ENCODE measurements around the gene SYT7.

The SYT7 gene

DNA sequence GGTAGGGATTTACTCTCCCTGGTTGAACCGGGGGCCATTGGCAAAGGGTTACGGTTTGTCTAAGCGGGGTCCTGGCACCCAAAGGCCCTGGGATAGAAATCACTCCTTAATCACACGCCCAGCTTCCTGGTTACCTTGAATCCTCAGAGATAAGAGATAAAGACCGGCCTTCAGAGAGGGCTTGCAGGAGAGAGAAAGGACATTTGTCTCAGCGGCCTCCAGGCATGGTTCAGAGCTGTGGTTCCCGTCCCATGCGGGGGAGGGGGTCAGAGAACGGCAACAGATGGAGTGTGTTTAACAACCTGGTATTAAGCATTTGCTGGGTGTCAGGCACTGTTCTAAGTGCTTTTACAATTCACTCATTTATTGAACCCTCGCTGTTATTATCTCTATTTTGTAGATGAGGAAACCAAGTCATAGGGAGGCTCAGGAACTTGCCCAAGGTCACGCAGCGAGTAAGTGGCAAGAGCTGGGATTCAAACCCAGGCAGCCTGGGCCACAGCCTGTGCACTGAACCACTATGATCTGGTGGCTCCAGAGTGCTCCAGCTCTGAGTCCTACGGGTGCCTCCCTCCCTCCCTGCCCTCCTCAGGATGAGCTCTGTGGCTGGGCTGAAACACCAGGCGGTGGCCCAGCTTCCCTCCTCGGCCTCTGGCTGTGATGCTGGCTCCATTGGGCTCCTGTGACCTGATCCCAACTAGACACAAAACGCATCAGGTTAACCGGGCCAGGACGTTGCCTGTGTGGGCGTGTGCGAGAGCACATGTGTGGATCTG lies 53.7 kb downstream of the SYT7 start:
- no peak for DNase-seq (ENCODE audit: insufficient read length, low spot score)
- TF ChIP-seq POLR2AphosphoS5 (IDR thresholded peaks at IDR 0.05; ENCODE audit: low read depth, low read length) (no peak), POLR2A (IDR thresholded peaks at IDR 0.05; ENCODE audit: low read depth, low read length) (no peak), PAX5 (IDR thresholded peaks at IDR 0.05; ENCODE audit: insufficient read depth, low read length, severe bottlenecking) (no peak), TAF1 (IDR thresholded peaks at IDR 0.05; ENCODE audit: low read depth, low read length) (no peak), SPI1 (IDR thresholded peaks at IDR 0.05; ENCODE audit: low read depth, low read length) (no peak), POU2F2 (IDR thresholded peaks at IDR 0.05; ENCODE audit: low read depth, low read length) (no peak)
- FAIRE-seq = no peak

DNA sequence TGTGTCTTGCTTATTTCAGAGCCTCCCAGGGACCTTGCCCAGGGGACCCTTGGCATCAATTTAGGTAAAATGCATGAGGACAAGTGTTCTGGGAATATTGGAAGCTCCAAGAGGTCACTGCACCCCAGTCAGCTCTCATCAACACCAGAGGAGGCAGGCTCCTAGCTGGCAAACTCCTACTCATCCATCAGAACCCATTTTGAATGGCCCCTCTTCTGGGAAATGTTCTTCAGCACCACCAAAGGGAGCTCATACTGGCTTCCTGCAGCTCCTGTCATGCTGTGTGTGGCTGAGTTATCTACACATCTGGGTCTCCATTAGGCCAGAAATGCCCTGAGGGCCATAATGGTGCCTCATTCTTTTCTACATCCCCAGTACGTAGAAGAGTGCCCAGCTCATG lies 54.6 kb downstream of the SYT7 start:
- no peak for DNase-seq (ENCODE audit: insufficient read length, low spot score)
- FAIRE-seq = no peak
- TF ChIP-seq POU2F2 (IDR thresholded peaks at IDR 0.05; ENCODE audit: low read depth, low read length) = no peak
- TF ChIP-seq POLR2AphosphoS5 (IDR thresholded peaks at IDR 0.05; ENCODE audit: low read depth, low read length) = no peak

DNA sequence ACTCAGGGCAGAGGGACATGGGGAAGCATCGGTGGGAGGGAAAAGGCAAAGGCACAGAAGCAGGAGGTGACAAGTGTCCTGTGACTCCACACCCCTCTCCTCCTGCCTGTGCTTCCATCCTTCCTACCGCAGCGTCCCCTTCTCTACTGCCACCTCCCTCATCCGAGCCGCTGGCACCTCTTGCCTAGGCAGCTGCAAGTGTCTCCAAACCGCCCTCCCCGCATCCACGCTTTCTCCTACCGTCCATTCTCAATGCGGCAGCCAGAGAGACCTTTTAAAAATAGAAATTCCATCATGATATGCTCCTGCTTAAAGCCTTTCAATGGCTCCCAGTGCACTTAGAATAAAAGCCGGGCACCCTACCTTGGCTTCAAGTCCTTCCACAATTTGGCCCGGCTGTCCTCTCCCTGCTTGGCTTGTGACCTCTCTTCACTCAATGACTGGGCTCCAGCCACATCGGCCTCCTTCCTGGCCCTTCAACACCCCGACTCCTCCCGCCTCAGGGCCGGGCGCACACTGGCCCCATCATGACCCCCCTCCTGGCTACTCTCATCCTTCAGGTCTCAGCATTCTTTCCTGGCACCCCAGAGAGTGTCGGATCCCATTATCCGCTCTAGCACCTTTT lies 55.8 kb downstream of the SYT7 start:
- TF ChIP-seq TAF1 (IDR thresholded peaks at IDR 0.05; ENCODE audit: low read depth, low read length) = no peak
- TF ChIP-seq POU2F2 (IDR thresholded peaks at IDR 0.05; ENCODE audit: low read depth, low read length) = no peak
- no peak for TF ChIP-seq PAX5 (IDR thresholded peaks at IDR 0.05; ENCODE audit: insufficient read depth, low read length, severe bottlenecking)
- TF ChIP-seq POLR2AphosphoS5 (IDR thresholded peaks at IDR 0.05; ENCODE audit: low read depth, low read length) = no peak
- TF ChIP-seq SPI1 (IDR thresholded peaks at IDR 0.05; ENCODE audit: low read depth, low read length) = no peak
- DNase-seq (ENCODE audit: insufficient read length, low spot score) (no peak), FAIRE-seq (no peak)

DNA sequence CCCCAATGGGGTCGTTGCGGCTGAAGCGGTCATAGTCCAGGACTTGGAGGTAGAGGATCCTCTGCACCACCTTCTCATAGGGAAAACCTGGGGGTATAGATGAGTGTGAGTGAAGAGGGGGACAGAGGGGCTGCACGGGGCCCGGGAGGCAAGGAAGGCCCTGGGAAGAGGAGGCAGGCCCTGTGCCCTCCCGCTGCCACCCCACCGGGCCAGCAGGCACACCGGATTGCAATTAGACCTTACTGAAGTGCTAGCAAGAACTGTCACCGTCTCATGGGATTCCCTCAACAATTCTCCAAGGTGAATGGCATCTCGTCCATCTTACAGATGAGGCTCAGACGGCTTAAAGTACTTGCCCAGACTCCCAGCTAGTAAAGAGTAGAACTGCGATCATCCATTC lies 56.4 kb downstream of the SYT7 start:
- no peak for TF ChIP-seq POLR2A (IDR thresholded peaks at IDR 0.05; ENCODE audit: low read depth, low read length)
- no peak for TF ChIP-seq TAF1 (IDR thresholded peaks at IDR 0.05; ENCODE audit: low read depth, low read length)
- no peak for TF ChIP-seq PAX5 (IDR thresholded peaks at IDR 0.05; ENCODE audit: insufficient read depth, low read length, severe bottlenecking)
- no peak for TF ChIP-seq POU2F2 (IDR thresholded peaks at IDR 0.05; ENCODE audit: low read depth, low read length)
- no peak for TF ChIP-seq SPI1 (IDR thresholded peaks at IDR 0.05; ENCODE audit: low read depth, low read length)
- TF ChIP-seq POLR2AphosphoS5 (IDR thresholded peaks at IDR 0.05; ENCODE audit: low read depth, low read length) = no peak
- DNase-seq (ENCODE audit: insufficient read length, low spot score) (no peak), FAIRE-seq (no peak)

DNA sequence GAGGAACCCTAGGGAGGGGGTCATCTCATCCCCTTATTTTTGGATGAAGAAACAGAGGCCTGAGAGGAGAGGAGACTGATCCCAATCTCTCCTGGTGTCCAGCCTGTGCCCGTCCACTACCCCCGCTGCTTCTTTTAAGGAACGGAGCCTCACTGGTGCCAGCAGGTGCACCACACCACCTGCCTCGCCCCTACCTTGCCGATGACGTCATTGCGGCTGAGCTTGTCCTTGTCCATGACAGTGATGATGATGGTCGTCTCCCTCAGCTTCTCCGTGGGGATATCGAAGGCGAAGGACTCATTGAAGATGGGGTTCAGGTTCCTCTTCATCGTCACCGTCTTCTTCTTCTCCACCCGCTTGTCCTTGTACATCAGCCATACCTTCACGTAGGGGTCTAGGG lies 58.0 kb downstream of the SYT7 start:
- DNase-seq (ENCODE audit: insufficient read length, low spot score) (no peak), FAIRE-seq (no peak)
- TF ChIP-seq PAX5 (IDR thresholded peaks at IDR 0.05; ENCODE audit: insufficient read depth, low read length, severe bottlenecking) = no peak
- no peak for TF ChIP-seq POLR2A (IDR thresholded peaks at IDR 0.05; ENCODE audit: low read depth, low read length)
- TF ChIP-seq SPI1 (IDR thresholded peaks at IDR 0.05; ENCODE audit: low read depth, low read length) = no peak
- TF ChIP-seq POLR2AphosphoS5 (IDR thresholded peaks at IDR 0.05; ENCODE audit: low read depth, low read length) = no peak
- TF ChIP-seq POU2F2 (IDR thresholded peaks at IDR 0.05; ENCODE audit: low read depth, low read length) = no peak
- TF ChIP-seq TAF1 (IDR thresholded peaks at IDR 0.05; ENCODE audit: low read depth, low read length) = no peak

DNA sequence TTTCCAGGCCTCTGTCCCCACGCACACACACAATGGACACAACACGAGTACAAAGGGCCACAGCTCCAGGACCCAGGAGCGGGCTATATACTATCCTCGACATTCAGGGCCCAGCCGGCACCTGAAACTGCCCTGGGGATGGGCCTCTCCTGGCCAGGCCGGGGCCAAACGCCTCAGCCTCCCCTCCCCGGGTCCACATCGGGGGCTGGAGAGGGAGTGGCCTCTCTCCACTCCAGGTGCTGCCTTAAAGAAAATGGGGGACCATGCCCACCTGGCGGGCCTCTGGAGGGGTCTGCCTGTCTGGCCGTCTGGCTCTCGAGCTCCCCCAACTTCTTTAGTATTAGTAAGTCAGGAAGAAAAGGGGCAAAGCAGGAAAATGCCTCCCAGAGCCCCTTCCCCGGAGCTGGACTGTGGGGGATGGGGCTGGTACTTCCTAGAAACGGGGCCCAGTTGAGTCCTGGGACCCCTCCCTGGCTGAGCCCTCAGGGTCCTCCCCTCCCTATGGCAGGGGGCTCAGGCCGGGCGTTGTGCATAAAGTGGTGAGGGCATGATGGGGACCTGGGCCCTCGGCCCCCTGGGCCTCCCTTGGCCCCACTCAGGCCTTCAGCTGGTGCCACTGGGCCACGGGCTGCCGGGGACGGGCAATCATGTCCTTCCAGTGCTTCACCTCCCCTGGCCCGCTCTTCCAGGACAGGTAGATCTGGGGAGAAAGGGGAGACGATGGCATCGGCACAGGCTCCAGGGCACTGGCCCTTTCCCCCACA lies 62.7 kb downstream of the SYT7 start:
- DNase-seq (ENCODE audit: insufficient read length, low spot score) = no peak
- TF ChIP-seq PAX5 (IDR thresholded peaks at IDR 0.05; ENCODE audit: insufficient read depth, low read length, severe bottlenecking) (no peak), POU2F2 (IDR thresholded peaks at IDR 0.05; ENCODE audit: low read depth, low read length) (no peak), POLR2A (IDR thresholded peaks at IDR 0.05; ENCODE audit: low read depth, low read length) (no peak), TAF1 (IDR thresholded peaks at IDR 0.05; ENCODE audit: low read depth, low read length) (no peak), POLR2AphosphoS5 (IDR thresholded peaks at IDR 0.05; ENCODE audit: low read depth, low read length) (no peak), SPI1 (IDR thresholded peaks at IDR 0.05; ENCODE audit: low read depth, low read length) (no peak)
- no peak for FAIRE-seq

DNA sequence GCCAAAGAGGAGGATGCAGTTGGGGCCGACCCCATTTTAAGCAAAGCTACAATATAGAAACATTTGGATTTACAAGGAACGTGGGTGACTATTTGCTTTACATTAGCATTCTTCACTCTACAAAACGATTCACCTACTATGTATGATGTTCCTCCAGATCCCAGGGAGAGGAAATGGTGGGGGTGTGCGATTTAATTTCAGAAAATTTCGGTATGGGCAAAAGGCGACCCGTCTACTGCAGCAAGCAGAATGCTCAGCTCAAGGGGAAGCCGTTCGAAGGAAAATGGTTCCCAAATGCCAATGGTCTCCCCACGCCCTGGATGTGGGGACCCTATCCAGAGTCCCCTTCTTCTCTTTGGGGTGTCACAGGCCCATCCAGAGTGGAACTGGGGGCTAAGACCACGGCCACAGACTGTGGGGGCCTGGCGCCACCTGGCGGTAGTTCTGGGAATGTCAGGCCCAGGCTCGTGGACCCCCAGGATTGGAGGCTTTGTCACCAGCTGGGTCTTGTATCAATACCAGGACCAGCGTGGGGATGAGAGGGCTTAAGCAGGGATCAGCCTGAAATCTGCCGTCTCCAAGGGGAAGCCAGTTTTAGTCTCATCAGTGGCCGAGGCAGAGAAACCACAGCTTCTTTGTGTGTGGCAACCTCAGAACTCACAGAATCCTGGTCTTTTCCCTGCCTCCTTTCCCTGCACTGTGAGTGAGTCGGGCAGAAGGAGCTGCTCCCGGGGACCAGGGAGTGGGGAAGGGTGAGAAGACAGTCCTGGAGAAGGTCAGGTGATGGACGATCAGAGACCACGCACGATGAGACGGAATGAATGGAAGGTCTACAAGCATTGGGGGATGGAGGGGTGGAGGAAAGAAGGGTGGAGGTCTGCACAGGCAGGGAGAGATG lies 64.0 kb downstream of the SYT7 start:
- FAIRE-seq = peak; percentile 71
- TF ChIP-seq POLR2AphosphoS5 (IDR thresholded peaks at IDR 0.05; ENCODE audit: low read depth, low read length) (no peak), POLR2A (IDR thresholded peaks at IDR 0.05; ENCODE audit: low read depth, low read length) (no peak), SPI1 (IDR thresholded peaks at IDR 0.05; ENCODE audit: low read depth, low read length) (no peak), TAF1 (IDR thresholded peaks at IDR 0.05; ENCODE audit: low read depth, low read length) (no peak), POU2F2 (IDR thresholded peaks at IDR 0.05; ENCODE audit: low read depth, low read length) (no peak), PAX5 (IDR thresholded peaks at IDR 0.05; ENCODE audit: insufficient read depth, low read length, severe bottlenecking) (no peak)
- DNase-seq (ENCODE audit: insufficient read length, low spot score) = peak; percentile 91

DNA sequence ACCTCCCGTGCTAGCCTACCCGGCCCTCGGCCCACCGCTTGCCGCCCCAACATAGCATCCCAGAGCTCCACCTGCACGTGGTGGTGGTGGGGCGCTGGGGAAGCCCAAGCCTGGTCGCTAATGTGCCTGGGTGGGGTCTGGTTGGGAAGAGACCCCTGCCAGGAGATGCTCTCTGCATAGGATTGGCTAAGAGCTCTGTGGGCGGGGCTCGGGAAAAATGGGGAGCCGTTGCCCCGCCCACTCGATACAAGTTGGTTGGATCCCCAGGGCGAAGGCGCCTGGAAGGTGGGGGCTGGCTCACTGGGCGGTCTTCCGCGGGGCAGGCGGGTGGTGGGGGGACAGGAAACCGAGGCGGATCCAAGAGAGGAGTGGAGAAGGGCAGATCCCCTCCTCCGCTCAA lies 64.7 kb downstream of the SYT7 start:
- no peak for DNase-seq (ENCODE audit: insufficient read length, low spot score)
- no peak for TF ChIP-seq SPI1 (IDR thresholded peaks at IDR 0.05; ENCODE audit: low read depth, low read length)
- no peak for TF ChIP-seq PAX5 (IDR thresholded peaks at IDR 0.05; ENCODE audit: insufficient read depth, low read length, severe bottlenecking)
- no peak for FAIRE-seq

DNA sequence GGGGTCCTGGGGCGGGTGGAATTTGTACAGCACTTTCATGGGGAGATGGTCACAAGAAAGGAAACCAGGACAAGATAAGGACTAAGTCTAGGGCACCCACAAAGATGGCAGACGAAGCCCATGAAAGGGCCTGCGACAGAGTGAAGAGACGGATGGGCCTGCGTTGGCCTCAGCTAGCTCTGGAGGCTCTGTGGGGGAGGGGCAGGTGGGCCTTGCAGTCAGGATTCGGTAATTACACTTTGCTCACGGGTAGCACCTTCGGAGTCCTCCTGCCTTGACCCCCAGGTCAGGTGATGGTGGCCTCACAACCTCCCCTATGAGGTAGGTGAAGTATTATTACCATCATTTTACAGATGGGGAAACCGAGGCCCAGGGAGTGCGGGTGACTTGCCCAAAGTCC lies 65.2 kb downstream of the SYT7 start:
- DNase-seq (ENCODE audit: insufficient read length, low spot score) (no peak), FAIRE-seq (no peak)
- TF ChIP-seq SPI1 (IDR thresholded peaks at IDR 0.05; ENCODE audit: low read depth, low read length) (no peak), POU2F2 (IDR thresholded peaks at IDR 0.05; ENCODE audit: low read depth, low read length) (no peak), POLR2AphosphoS5 (IDR thresholded peaks at IDR 0.05; ENCODE audit: low read depth, low read length) (no peak), PAX5 (IDR thresholded peaks at IDR 0.05; ENCODE audit: insufficient read depth, low read length, severe bottlenecking) (no peak), TAF1 (IDR thresholded peaks at IDR 0.05; ENCODE audit: low read depth, low read length) (no peak), POLR2A (IDR thresholded peaks at IDR 0.05; ENCODE audit: low read depth, low read length) (no peak)

All from GM12891 (cell line).